Activated naive CD4-positive, alpha-beta T cell treated with anti-CD3 and anti-CD28 coated beads, Interleukin-2, amount 50 U/mL, for 72 hours (primary cell): Measurements from ENCODE around the gene GHRL. TPM values are rescaled to one million over a fixed set of nuclear protein-coding genes. Genes with fewer than 3 reads are reported as not detected.

Experiments used
- ATAC-seq, 2 donors: fragments of 150-1000 bp; cut with Tn5 transposase; 2 replicates each; pipeline ENCODE4 v1.10.0; 2021; ENCODE audit warnings: mild to moderate bottlenecking in 2 of 2, moderate library complexity in 2 of 2
- DNase-seq, 2 donors: peaks; one replicate each; pipeline ENCODE4 v3.0.0; 2021 to 2022; ENCODE audit warnings: low spot score in 2 of 2
- H3K27ac Mint-ChIP-seq, 2 donors: one replicate each; pipeline ENCODE4 v1.8.0; 2022; ENCODE audit warnings: mild to moderate bottlenecking in 2 of 2, mixed read lengths in 2 of 2
- H3K36me3 Mint-ChIP-seq, 2 donors: one replicate each; pipeline ENCODE4 v1.8.0; 2022; ENCODE audit warnings: mixed read lengths in 2 of 2
- H3K9me3 Mint-ChIP-seq, 2 donors: one replicate each; pipeline ENCODE4 v1.8.0; 2022; ENCODE audit warnings: mixed read lengths in 2 of 2
- total RNA-seq, 2 donors: library from RNA; stranded (reverse); gene quantifications; one replicate each; pipeline ENCODE4 v1.2.3, GENCODE V29; 2022

The GHRL gene
- total RNA-seq, 2 donors from 2014 or later = not detected

DNA sequence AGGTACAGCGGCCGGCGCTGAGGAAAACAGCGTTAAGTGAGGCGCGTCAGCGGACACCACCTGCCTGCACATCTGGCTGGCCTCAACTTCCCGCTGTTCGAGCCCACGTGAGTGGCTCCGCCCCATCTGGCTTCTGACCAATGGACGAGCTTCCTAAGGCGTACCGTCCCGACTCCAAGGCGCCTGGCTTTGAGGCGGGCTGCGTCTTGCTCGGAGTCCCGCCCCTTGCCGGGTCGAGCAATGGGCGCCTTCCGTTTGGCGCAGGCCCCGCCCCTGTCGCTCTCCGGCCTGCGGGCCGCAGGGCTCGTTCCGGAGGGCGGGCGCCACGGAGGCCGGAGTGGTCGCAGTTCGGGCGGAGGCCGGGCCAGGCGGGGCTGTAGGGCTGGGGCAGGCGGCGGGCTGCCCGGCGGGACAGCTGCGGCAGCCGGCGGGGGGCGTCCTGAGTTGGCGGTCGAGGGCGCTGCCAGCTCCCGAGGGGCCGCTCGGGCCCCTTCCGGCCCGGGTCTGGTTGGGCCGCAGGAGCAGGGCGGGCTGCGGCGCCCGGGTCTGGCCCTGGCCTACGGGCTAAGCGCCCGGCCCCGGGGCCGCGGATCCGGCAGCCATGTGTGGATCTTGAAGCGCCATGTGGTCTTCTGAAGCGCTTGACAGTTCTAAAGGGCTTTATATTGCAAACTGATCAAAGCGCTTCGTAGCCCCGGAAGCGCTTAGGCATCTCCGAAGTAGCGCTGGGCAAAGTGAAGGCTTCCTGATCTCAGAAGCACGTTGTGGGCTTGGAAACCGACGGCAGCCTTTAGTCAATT is 44.4 kb downstream of the GHRL start, which contains the start of gene TATDN2:
TATDN2 (plus strand) TSS at position 276 of the 800 bp plus-strand sequence. CDS start 742 bp downstream, outside the sequence.
- Mint-ChIP-seq H3K36me3 (peaks cover 59 to 83% of the 10 kb centered on the region in 2 donors), H3K27ac (peak within 1 kb of the TSS; percentile 93 to 98), H3K9me3 (peaks cover 14 to 29% of the 10 kb centered on the region in 2 donors)
- peak; percentile 94 to 97 for DNase-seq
- peak; percentile 90 to 93 for ATAC-seq

DNA sequence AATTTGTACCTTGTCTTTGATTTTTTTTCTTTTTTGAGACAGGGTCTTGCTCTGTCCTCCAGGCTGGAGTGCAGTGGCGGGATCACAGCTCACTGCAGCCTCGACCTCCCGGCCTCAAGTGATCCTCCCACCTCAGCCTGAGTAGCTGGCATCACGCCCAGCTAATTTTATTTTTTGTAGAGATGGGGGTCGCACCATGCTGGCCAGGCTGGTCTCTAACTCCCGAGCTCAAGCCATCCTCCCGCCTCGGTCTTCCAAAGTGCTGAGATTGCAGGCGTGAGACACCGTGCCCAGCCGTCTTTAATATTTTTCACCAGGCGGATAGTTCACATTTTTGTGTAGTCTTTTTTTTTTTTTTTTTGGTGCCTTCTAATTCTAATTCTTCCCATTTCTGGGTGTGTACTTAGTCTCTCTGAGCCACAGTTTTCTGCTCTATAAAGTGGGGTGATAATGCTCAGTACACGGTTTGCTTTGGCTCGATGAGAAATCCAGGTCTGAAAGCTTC is 45.0 kb downstream of the GHRL start:
- H3K36me3 Mint-ChIP-seq = peaks cover 53 to 76% of the 10 kb centered on the region in 2 donors
- H3K27ac Mint-ChIP-seq = peak overlapping the region; percentile 93 to 97
- H3K9me3 Mint-ChIP-seq = peaks cover 14 to 29% of the 10 kb centered on the region in 2 donors
- ATAC-seq (no peak), DNase-seq (no peak)

DNA sequence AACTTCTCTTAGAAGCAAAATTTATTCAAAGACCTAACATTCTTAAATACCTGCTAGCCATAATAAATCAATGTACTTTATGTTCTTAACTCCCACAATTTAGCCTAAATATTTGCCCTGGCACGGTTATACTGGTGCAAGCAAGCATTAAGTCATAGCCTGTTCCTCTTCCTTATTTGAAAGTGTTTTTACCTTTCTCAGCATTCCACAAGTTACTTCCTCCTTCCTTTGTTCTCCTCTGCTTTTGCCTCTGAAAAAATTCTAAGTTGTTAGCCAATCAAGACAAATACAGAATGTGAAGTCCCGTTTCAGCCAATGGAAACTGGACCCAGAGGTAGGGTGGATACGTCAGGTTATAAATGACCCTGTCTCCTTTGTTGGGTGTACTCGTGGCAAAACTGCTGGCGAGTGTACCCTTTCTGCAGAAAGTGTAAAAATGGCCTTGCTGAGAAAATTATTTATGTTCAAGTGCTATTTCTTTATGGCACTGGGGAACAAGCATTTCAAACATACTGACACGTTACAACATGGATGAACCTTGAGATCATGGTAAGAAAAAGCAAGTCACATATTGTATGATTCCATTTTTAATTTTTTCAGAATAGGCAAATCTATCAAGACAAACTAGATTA is 47.5 kb downstream of the GHRL start:
- peaks cover 14 to 29% of the 10 kb centered on the region in 2 donors for H3K9me3 Mint-ChIP-seq
- H3K36me3 Mint-ChIP-seq = peaks cover 35 to 59% of the 10 kb centered on the region in 2 donors
- ATAC-seq = no peak
- no peak for DNase-seq
- no peak overlapping the region for H3K27ac Mint-ChIP-seq

DNA sequence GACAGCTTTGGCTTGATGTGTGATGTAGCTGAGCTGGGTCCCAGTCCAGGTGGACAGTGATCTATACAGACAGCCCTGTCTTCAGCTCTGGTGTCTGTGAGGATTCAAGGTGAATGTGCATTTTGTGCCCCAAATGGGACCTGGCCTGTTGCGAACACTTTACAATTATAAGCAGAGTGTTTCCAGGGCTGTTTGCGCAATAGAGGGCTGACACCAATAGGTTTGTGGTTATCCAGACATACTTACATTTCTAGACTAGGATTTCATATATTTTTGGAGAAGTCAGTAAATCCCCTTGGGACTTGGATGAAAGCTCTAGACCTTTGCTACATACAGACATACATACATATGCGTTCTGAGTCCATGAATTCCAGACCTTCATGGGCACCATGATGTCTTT is 48.7 kb downstream of the GHRL start:
- peak overlapping the region in 1 of 2 donors; percentile 96 for H3K27ac Mint-ChIP-seq
- peaks cover 28 to 56% of the 10 kb centered on the region in 2 donors for H3K36me3 Mint-ChIP-seq
- ATAC-seq (no peak), DNase-seq (no peak)
- H3K9me3 Mint-ChIP-seq = peaks cover 14 to 29% of the 10 kb centered on the region in 2 donors

DNA sequence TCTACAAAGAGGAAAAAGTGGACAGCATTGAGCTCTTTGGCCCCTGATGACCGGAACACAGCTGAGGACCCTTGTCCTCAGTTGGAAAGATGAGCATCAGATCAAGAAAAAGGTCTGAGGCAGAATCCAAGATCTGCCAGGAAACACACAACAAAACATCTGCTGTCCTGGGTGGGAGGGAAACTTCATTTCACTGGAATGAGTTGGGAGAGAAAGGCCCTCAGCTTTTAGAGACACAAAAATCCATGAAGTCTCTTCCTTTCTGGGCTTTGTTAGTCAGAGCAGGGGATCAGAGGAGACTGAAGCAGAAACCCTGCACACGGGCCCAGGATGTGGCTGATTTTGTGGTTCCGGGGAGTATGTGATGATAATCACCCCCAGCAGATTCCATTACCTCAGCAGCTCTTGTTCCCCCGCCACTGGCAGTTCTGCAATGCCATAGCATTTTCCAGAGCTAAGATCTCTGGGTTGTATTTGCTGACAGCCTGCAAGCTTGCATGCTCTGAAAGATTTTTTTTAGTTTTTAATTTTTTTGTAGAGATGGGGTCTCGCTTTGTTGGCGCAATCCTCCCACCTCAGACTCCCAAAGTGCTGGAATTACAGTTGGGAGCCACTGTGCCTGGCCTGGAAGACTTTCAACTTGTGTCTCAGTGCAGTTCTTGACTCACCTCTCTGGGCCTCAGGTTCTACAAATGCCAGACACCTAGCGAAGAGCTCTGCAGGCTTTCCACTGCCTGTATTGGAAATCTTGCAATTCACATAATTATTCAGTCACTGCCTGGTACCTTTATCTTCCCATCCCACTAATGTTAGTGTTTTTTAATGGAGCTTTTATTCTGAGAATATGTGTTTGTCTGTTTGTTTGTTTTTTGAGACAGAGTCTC is 50.3 kb downstream of the GHRL start:
- ATAC-seq (peak; percentile 98 to 99), DNase-seq (peak; percentile 69 to 77)
- H3K36me3 Mint-ChIP-seq = peaks cover 25 to 52% of the 10 kb centered on the region in 2 donors
- H3K27ac Mint-ChIP-seq = peak overlapping the region; percentile 94 to 96
- peaks cover 11 to 25% of the 10 kb centered on the region in 2 donors for H3K9me3 Mint-ChIP-seq

DNA sequence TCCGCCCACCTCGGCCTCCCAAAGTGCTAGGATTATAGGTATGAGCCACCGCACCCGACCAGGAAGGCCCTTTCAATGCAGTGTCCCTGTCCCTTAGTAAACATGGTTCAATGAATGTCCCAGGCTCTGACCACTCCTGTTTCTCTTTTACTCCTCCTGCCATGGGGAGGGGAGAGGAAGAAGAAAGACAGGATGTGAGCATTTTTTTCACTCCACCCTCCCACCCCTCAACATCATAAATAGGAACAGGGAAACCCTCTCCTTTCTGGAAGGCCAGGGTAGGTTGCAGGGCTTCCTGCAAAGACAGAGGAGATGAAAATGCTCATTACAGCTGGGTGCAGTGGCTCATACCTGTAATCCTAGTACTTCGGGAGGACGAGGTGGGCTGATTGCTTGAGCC is 51.9 kb downstream of the GHRL start:
- Mint-ChIP-seq H3K36me3 (peaks cover 28 to 41% of the 10 kb centered on the region in 2 donors), H3K9me3 (peaks cover 7 to 20% of the 10 kb centered on the region in 2 donors), H3K27ac (no peak overlapping the region)
- DNase-seq (no peak), ATAC-seq (no peak)

DNA sequence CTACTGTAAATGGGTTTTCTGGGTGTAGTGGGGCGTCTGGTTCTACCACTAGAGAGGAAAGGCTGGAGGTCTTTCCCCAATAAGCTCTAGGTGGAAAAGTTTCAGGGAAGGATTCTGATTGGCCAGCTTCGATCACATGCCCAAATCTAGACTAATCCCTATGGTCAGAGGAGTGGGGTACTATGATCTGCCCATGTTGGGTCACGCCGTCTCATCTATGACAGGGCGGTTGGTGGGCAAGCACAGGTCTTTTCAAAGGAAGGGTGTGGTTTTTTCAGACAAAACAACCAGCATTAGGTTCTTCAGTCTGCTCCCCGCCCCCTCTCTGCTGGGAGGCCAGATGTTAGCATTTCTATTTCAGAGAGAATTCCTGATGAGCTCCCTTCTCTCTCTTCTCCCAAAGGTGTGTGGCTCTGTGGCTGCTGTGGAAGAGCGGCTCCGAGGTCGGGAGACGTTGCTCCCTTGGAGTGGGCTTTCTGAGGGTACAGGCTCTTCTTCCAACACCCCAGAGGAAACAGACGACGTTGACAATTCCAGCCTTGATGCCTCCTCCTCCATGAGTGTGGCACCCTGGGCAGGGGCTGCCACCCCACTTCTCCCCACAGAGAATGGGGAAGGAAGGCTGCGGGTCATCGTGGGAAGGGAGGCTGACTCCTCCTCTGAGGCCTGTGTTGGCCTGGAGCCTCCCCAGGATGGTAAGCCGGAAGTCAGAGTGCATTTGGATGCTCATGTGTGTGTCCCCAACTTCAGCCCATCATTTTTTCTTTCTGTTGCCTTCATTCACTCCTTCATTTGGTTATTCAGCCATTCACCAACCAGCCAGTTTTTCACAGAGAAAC is 54.2 kb downstream of the GHRL start:
- ATAC-seq (peak; percentile 13 to 14), DNase-seq (no peak)
- no peaks in the 10 kb centered on the region for H3K9me3 Mint-ChIP-seq
- peak overlapping the region in 1 of 2 donors; percentile 77 for H3K27ac Mint-ChIP-seq
- peaks cover 18 to 19% of the 10 kb centered on the region in 2 donors for H3K36me3 Mint-ChIP-seq

Other genes with a start within 250 kb of the GHRL start
- gene FANCD2OS, start 184.7 kb downstream of the GHRL start, total RNA-seq = not detected
- 10 to 100 TPM; 59.4 to 99.2 TPM for gene BRK1, start 177.3 kb downstream of the GHRL start, total RNA-seq
- gene VHL, start 151.2 kb downstream of the GHRL start, total RNA-seq = 10 to 100 TPM; 53.3 to 58.7 TPM
- 1 to 10 TPM; 4.3 to 5.4 TPM for gene IRAK2, start 128.0 kb downstream of the GHRL start, total RNA-seq
- gene TATDN2, start 44.5 kb downstream of the GHRL start, total RNA-seq = 10 to 100 TPM; 40.8 to 56.3 TPM
- 100 to 1,000 TPM in 1 of 2 donors, 10 to 100 TPM in 1; 91.9 to 113 TPM for gene SEC13, start 28.2 kb upstream of the GHRL start, total RNA-seq
- gene ATP2B2, start 212.6 kb upstream of the GHRL start, total RNA-seq = not detected